Ramos (cell line): ENCODE data around the gene CD55.

Source experiments
- in situ Hi-C: fragments of 300-500 bp; cut with MboI; formaldehyde crosslinking; loops from one replicate; pipeline ENCODE4 v1.14.3; 2022; ENCODE audit warnings: low sequenced_read_pairs; ENCODE audit not compliant: unreplicated experiment

CD55 gene

DNA sequence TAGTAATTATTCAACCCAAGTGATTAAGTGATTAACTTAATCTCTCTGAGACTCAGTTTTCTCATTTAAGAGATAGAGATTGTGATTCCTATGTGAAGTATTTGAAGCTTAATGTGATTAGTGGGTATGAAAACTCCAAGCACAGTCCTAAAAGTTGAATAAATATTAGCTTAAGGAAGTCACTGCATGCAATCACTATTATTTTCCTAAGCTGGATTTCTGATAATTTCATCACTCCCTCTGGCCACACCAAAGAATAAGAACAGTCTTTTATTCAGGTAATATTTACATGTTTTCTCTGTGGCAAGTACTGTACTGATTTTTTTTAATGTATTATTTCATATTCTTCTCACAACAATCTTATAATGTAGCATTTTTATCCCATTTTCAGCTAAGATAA, 31.1 kb downstream of the CD55 start:
- in situ Hi-C loops: no loop called here

- in situ Hi-C loops: no loop called here
Observed at GRCh38 chr1:207355060-207355459, 33.6 kb downstream of the CD55 start.

- in situ Hi-C loops: no loop called here
Observed at GRCh38 chr1:207355513-207356295, 34.2 kb downstream of the CD55 start.

GRCh38 chr1:207361029-207361428, 39.6 kb downstream of the CD55 start:
- in situ Hi-C loops: no loop called here

DNA sequence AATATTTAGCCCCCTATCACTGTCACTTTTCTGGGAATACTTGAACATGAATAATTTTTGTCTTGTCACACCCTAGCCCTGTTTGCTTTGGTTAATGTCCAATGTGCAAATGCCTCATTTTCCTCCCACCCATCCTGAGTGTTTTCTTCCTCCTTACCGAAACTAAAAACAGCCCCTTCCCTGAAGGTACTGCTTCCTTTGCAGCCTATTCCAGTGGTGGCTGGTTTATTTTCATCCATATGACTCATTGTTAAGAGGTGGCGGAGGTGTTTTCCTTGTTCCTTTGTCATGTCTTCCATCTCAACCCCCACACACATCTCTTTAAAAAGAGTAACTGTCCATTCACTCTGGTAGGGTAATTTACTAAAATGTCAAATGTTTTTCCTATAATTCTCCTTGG, 40.4 kb downstream of the CD55 start:
- in situ Hi-C loops: no loop called here

DNA sequence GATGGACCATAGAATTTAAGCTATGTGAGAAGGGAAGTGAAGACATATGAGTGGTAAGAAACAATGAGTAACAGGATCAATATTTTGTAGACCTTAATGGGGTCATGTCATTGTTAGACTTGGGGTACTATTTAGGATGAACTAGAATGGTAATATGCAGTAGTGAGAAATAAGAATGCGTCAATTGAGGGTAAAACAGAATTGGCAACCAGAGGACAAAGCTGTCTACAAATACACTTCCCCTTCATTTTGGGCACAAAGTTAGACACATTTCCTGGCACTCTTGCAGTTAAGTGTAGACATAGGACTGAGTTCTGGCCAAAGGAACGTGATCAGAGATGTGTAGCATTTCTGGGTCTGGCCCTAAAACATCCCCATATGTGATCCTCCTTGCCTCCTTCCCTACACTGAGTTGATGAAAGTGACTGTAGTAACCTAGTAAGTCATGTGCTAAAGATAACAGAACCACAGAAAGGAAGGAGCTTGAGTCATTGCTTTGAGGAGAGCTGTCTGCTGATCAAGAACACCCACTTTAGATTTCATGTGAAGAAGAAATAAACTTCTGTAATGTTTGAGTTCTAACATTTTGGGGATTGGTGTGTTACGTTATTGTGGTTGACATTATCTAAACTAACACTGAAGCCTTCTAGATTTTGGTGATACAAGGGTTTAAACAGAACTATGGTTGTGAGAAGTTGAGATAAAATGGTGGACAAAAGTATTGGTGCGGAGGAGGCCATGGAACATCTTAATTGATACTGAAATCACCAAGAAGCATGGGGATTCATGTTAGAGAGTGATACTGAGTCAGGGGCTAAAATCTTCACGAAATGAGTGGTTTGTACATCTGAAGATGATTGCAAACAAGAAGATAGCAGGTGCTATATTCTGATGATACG, 41.7 kb downstream of the CD55 start:
- in situ Hi-C loops: no loop called here

DNA sequence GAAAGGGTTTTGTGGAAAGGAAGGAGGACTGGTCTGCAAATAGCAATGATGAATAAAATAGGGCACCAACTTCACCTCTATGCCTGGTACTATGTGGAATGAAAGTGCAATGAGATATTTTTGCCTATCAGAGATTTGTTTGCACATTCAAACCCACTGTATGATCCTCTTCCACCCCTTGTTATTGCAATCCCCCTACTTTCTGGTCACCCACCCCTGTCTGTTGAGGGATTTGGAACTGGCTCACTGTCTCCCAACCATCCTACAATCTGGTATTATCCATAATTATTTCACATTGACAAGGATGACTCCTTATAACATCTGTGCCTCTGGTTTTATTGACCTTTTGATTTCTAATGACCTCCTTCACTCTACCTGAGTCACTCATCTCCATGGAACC, 42.4 kb downstream of the CD55 start:
- in situ Hi-C loops: no loop called here

DNA sequence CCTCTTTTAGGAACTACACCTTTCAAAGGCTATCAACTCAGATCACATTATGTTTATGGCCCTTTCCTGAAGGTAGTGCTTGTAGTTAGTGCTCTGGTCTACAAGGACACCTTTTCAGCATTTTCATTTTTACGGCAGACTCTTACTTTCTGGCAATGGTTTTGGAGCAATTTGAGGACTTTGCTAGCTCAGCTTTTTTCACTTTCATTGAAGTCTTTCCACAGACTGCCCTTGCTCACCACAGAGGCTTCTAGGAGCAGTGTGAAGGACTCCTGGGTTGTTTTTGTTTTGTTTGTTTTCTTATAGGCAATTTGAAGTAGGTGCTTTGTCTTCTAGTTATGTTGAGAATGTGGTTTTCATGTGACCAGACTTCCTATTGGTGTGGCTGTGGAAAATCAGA, 43.1 kb downstream of the CD55 start:
- in situ Hi-C loops: no loop called here

DNA sequence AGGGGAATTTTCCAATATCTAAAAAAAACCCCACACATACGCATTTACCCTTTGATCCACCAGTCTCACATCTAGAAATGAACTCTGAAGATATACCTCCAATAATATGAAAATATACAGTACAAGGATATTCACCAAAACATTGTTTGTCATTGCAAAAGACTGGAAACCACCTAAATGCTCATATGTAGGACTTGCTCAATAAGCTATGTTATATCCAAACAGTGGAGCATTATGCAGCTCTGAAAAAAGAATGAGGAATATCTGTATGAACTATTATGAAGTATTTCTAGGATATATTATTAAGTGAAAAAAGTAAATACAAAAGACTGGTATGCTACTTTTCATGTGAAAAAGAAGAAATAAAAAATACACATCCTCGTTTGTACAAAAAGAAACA, 43.6 kb downstream of the CD55 start:
- in situ Hi-C loops: no loop called here

DNA sequence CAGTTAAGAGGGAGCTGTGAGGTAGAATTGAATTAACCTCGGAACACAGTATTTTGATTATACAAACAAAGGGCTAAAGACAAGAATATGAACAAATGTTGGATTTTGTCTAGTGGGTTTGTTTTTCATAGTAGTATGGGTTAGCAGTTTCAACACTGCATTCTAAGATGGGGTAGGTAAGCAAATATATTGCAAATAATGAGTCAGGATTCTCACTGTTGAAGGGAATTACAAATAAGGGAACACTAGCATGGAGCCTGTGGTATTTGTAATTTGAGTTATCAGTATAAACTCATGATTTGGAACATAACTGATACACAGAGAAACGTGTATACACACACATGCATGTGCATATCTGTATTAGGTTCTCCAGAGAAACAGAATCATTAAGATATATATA, 44.5 kb downstream of the CD55 start:
- in situ Hi-C loops: no loop called here

DNA sequence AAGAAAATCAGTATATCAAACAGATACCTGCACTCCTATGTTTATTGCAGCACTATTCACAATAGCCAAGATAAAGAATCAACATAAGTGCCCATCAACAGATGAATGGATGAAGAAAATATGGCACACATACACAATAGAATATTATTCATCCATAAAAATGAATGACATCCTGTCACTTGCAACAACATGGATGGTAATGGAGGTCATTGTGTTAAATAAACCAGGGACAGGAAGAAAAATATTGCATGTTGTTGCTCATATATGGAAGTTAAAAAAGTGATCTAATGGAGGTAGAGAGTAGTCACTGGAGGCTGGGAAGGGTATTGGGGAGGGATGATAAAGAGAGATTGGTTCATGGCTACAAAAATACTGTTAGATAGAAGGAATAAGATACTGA, 67.2 kb downstream of the CD55 start:
- in situ Hi-C loops: no loop called here

DNA sequence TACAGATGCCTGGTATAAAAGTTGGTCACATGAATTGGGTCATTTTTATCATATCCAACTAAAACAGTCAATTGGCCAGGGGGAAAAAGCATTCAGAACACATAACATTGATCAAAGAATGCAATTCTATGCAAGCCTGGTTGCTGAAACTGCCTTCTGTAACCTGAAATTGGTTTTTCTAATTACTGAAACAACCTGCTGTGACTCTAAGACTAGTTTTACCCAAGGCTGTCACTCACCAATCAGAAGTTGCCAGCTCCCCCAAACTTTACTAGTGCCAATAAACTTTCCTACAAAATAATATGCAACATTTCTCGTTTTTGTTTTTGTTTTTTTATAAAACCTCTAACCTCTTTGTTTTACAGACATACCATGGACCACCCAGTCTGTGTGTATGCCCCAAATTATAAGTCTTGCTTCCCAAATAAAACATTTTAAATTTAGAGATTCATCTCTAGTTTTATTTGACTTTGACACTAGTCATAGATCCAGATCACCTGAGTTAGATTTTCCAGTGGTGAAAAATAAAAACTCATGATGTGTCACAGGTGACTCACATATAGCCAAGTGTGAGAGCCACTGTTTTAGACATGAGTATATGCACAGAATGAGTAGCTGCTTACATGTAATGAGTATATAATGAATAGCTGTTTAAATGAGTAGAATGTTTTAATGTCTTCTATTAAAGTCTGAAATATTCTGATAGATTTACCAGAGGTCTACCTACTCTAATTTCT, 68.4 kb downstream of the CD55 start:
- in situ Hi-C loops: no loop called here

DNA sequence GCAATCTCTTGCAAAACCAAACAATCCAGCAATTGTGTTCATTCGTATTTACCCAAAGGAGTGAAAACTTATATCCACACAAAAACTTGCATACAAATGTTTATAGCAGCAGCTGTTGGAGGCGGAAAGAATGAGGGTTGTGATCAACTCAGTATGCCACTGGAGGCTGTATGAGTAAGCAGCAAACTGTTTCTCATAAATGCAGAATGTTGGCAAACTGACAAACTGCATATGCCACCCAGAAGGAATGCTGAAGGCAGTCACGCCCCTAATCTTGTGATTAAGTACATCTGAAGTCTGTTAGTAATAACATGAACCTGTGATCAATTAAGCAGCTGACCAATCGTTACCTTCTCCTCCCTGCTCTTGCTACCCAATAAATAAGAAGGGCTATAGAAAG, 72.1 kb downstream of the CD55 start:
- in situ Hi-C loops: no loop called here

GRCh38 chr1:207396168-207396746, 74.8 kb downstream of the CD55 start:
- in situ Hi-C loops: no loop called here

DNA sequence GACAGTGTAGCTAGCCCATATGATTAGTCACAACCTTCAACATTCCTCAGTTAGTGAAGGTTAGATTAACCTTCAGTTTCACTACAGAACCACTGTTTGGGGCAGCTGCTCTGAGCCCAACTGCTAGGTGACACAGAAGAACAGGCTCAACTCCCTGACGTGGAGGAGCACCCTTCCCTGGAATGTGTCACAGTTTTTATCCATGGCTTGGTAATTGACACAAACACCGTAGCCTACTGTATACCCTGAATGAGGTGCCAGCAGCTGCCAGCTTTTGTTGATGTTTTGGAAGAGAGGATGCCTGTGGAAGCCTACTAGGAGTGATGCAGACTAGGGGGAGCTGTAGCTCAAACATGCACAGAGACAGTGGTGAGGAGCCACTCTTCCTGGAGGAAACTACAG, 76.0 kb downstream of the CD55 start:
- in situ Hi-C loops: no loop called here

DNA sequence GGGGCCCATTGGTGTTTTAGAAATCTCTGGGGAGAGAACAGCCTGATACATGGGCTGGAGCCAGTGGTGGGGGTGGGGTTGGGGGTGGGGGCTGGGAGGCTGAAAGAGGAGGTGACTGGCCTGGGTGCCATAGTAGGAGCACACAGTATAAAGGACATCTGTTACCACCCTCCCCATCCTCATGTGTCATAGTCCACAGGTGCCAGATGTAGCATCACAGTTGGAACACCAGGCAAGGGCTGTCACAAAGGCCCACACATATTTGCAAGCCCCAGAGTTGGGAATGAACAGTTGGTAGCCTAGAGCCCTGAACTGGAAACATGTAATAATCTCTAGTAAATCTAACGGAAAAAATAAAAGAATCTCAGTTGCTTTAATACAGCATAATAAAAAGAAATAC, 77.5 kb downstream of the CD55 start:
- in situ Hi-C loops: no loop called here

DNA sequence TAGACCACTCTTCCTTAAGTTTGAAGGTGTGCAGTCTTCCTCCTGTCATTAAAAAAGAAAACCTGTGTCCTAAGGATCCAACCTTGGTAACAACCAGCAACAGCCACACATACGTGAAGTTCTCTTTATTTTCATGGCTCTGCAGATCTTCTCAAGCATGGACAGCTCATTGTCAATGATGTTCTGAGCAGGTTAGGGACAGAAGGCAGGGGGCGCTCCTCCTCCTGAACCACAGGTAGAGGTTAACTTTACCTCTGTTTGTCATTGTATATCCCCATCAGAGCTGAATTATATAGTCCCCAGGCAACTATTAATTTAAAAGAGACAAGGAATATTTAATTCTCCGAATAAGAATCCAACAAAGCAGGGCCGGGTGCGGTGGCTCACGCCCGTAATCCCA, 80.1 kb downstream of the CD55 start:
- in situ Hi-C loops: no loop called here

GRCh38 chr1:207402744-207403143, 81.3 kb downstream of the CD55 start:
- in situ Hi-C loops: no loop called here

GRCh38 chr1:207404849-207405525, 83.5 kb downstream of the CD55 start:
- in situ Hi-C loops: loop anchor here (5.0 kb wide), 1 partner anchor 318 kb away; the partner anchor contains the start of gene C4BPB

- in situ Hi-C loops: loop anchor here (5.0 kb wide), 1 partner anchor 319 kb away; the partner anchor contains the start of gene C4BPB
Observed at GRCh38 chr1:207405814-207406213, 84.3 kb downstream of the CD55 start.
